WI38 (cell line): ENCODE data around the gene ADAMTS8.

Experiments
- H3K4me3 ChIP-seq: 2 replicates; pipeline ENCODE4 v1.5.1; 2011; ENCODE audit warnings: low read depth, mild to moderate bottlenecking, control low read depth, low read length
- CTCF ChIP-seq: IDR thresholded peaks from 2 replicates; pipeline ENCODE4 v1.5.1; 2012; ENCODE audit warnings: low read depth, mild to moderate bottlenecking, control low read depth, low read length

Gene ADAMTS8

GRCh38 chr11:130422251-130422995 lies 6.0 kb downstream of the ADAMTS8 start:
- no peak for TF ChIP-seq CTCF
- H3K4me3 ChIP-seq, result no peak overlapping the region

DNA sequence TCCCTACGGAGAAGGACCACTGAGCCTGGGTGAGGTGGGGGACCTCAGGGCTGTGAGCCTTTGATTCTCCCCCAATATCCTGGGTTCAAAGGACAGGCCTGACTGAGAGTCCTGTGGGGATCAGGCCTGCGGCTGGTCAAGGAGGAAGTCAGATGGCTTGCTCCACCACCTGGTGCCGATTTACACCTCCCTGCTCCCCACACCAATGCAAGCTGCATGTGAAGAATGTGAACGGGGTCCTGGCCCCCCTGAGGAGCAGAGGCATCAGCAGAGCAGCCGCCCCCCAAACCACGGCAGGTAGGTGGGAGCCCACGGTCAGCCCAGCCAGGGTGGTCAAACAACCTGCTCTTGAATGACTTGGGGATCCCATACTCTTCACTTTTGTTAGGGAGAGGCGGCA lies 6.7 kb downstream of the ADAMTS8 start:
- H3K4me3 ChIP-seq, result no peak overlapping the region
- TF ChIP-seq CTCF, result no peak

DNA sequence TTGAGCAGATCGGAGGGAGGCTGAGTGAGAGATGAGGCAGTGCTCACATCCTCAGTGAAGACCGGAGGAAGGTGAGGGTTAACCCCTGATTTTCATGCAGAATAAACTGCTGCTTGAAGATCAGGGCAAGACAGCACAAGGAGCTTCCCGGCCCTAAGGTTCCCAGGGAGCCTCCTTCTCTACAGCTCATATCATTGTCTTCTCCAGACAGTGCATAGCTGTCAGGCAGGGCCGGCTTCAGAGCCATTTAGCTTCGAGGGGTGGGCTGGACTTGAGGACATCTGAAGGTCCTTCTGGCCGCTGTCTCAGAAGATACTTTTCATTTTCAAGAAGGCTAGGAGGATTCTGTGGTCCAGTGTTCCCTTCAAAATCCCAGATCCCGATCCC lies 7.2 kb downstream of the ADAMTS8 start:
- no peak overlapping the region for H3K4me3 ChIP-seq
- TF ChIP-seq CTCF, result no peak

DNA sequence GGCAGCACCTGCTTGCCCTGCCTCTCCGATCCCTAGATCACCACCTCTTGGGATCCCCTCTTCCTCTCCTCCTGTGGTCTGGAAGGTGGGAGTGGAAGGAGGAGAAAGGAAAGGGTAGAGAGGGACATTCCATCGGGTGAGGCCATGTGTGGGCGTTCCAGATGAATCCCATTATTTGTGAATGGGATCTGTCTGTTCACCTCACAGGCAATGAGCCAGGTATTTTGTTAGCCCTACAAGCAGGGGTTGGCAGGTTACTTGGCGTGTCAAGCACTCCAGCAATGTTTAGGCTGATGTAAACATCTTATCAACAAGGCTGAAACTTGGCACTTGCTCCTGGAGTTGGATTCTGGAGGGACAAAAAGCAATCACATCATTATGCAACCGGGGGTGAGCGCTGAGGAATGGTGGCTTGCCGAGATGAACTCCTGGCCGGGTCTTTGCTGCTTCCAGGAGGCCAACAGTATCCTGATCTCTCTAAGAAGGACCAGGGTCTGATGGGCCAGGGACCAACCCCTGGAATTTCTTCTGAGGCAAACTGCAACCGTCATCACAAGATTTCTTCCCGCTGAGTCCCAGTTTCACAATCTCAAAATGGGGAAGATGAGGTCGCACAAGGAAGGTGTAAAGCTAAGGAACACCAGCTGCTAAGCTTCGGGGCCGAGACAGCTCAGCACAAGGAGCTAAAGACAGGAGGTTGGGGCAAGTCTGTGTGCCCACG lies 7.8 kb downstream of the ADAMTS8 start:
- TF ChIP-seq CTCF, result no peak
- no peak overlapping the region for H3K4me3 ChIP-seq

DNA sequence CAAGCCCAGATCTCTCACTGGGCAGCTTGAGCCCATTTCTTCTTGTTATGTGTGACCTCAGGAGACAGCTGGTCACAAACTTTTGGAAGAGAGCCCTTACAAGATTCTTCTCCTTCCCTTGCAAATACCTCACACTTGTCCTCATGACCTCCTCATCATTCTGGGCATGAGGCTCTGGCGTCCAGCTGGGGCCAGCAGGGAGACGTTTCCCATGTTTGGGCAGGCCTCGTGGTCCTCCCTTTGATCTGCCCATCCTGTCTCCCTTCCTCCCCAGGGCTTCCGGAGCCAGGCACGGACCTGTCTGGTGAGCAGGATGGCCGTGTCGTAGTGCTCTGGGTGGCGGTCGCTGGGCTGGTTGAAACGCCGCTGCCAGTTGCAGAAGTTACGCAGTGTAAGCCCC lies 9.7 kb downstream of the ADAMTS8 start:
- no peak for TF ChIP-seq CTCF

GRCh38 chr11:130418210-130418609 lies 10.2 kb downstream of the ADAMTS8 start:
- no peak for TF ChIP-seq CTCF
- no peak overlapping the region for H3K4me3 ChIP-seq

More for the DNA sequence above, 9.7 kb downstream of the ADAMTS8 start:
- no peak overlapping the region for H3K4me3 ChIP-seq

- TF ChIP-seq CTCF, result no peak
- H3K4me3 ChIP-seq, result no peak overlapping the region
Observed at GRCh38 chr11:130416906-130417305, 11.5 kb downstream of the ADAMTS8 start.
